Upper lobe of left lung (tissue), 4 donors: ENCODE results near the gene FZD7.

Experiments used
- CTCF ChIP-seq, 6 experiments: fragments of 450-650 bp in 4 of 6; fragments of 200-600 bp in 2 of 6; sonication (generic) in 2 of 6; IDR thresholded peaks; one replicate each; pipeline ENCODE4 v1.5.1; 2016 to 2019; ENCODE audit warnings: antibody characterized with exemption in 6 of 6
- EP300 ChIP-seq, 4 donors: sonication (generic); formaldehyde crosslinking; IDR thresholded peaks; one replicate each; pipeline ENCODE4 v1.5.1; 2017; ENCODE audit warnings: antibody characterized with exemption in 4 of 4, control low read depth in 2 of 4

DNA sequence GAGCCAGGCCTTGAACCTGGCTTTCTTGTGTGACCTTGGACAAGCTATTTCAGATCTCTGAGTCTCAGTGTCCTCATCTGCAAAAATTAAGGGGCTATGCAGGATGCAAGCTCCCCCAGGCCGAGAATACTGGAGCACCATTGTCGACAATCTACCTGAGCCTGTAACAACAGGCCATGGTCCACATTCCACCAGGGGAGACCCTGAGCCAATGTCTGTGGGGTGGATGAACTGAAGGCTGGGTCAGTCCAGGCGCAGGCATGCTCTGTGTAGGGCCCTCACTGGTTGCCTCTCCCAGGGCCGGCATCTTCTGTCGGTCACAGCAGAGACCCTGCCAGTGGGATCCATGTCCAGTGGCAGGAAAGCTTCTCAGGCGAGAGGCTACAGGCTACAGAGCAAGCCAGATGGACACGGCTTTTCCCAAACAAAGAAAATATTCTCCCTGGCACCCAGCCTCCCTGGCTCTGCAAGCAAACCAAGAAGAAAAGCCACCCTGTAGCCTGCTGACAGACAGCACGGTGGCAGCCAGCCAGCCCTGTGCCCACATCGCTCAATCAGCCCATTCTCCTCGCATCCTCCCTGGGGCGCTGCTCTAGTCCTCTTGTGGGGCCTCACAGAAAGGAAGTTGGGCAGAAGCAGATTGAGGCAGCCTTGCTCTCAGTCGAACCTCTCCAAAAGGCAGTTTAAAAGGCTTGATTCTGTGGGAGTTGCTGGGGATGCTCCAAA lies 48.7 kb upstream of the FZD7 start:
- TF ChIP-seq CTCF (IDR thresholded peaks at IDR 0.05) (no peak), EP300 (IDR thresholded peaks at IDR 0.05) (no peak)
